H1 (cell line): ENCODE data around the gene ZMYM3. TPM values are rescaled to one million over a fixed set of nuclear protein-coding genes. Genes with fewer than 3 reads are reported as not detected.
A peak's percentile ranks its signal among the peaks of the same experiment; 100 is the strongest.

ENCODE experiments used
- GABPA ChIP-seq: IDR thresholded peaks from 2 replicates; pipeline ENCODE4 v1.6.1; 2011; ENCODE audit warnings: mild to moderate bottlenecking, low read length, moderate library complexity, borderline replicate concordance; ENCODE audit not compliant: insufficient read depth
- KDM4A ChIP-seq: IDR thresholded peaks from one replicate; pipeline ENCODE4 v1.7.1; 2012; ENCODE audit warnings: low read depth, mild to moderate bottlenecking, moderate library complexity, low read length, inconsistent platforms; ENCODE audit not compliant: severe bottlenecking
- NANOG ChIP-seq: IDR thresholded peaks from 2 replicates; pipeline ENCODE4 v1.6.1; 2011; ENCODE audit warnings: low read length, low read depth, mild to moderate bottlenecking, inconsistent platforms; ENCODE audit not compliant: insufficient read depth, poor library complexity, severe bottlenecking
- RNF2 ChIP-seq: fragments of 200-900, 300-1000 bp; sonication (generic); IDR thresholded peaks from 2 replicates; pipeline ENCODE4 v1.7.1; 2016; ENCODE audit warnings: borderline replicate concordance, low read depth, mild to moderate bottlenecking, antibody characterized with exemption, low read length; ENCODE audit not compliant: poor library complexity, severe bottlenecking; ENCODE audit errors: missing control alignments
- SIRT6 ChIP-seq: IDR thresholded peaks from one replicate; pipeline ENCODE4 v1.7.1; 2012; ENCODE audit warnings: low read length, inconsistent platforms
- TCF12 ChIP-seq: IDR thresholded peaks from 2 replicates; pipeline ENCODE4 v1.6.1; 2011; ENCODE audit warnings: low read depth, mild to moderate bottlenecking, low read length
- polyA plus RNA-seq, 7 experiments: library from polyadenylated mRNA; depleted of rRNA in 3 of 7; stranded (reverse) in 5 of 7; unstranded in 2 of 7; fragments of >200 nt in 5 of 7; fragments of 200-250 nt in 2 of 7; gene quantifications; 1 replicate in 5 of 7; 2 replicates in 1 of 7; 4 replicates in 1 of 7; pipeline versions ENCODE4 v1.2.1 to v1.2.3, GENCODE V29; 2011 to 2013; ENCODE audit warnings: missing spikeins in 2 of 7, mixed read lengths in 2 of 7
- total RNA-seq: library from RNA; stranded (reverse); fragmentation: NEBNext Ultra II Directional; extraction: Animal tissue kit (Norgen Biotek cat#: 25700); gene quantifications from 2 replicates; pipeline ENCODE4 v1.2.1, GENCODE V29; 2021
- TF ChIP-seq, protein P1 (sequence below): fragments of 300-600 bp; sonication (generic); IDR thresholded peaks from 2 replicates; pipeline ENCODE4 v1.7.1; 2012; ENCODE audit warnings: low read length, moderate library complexity, mild to moderate bottlenecking, inconsistent platforms; ENCODE audit not compliant: insufficient replicate concordance
- TF ChIP-seq, protein P2 (sequence below): IDR thresholded peaks from 2 replicates; pipeline ENCODE4 v1.6.1; 2012; ENCODE audit warnings: inconsistent platforms

Gene ZMYM3
- total and polyA plus RNA-seq, 2 of the 8 experiments (the other 6 are each of a cell fraction or from before 2014, with no cell fraction given), result 56.7 to 82.0 TPM

DNA sequence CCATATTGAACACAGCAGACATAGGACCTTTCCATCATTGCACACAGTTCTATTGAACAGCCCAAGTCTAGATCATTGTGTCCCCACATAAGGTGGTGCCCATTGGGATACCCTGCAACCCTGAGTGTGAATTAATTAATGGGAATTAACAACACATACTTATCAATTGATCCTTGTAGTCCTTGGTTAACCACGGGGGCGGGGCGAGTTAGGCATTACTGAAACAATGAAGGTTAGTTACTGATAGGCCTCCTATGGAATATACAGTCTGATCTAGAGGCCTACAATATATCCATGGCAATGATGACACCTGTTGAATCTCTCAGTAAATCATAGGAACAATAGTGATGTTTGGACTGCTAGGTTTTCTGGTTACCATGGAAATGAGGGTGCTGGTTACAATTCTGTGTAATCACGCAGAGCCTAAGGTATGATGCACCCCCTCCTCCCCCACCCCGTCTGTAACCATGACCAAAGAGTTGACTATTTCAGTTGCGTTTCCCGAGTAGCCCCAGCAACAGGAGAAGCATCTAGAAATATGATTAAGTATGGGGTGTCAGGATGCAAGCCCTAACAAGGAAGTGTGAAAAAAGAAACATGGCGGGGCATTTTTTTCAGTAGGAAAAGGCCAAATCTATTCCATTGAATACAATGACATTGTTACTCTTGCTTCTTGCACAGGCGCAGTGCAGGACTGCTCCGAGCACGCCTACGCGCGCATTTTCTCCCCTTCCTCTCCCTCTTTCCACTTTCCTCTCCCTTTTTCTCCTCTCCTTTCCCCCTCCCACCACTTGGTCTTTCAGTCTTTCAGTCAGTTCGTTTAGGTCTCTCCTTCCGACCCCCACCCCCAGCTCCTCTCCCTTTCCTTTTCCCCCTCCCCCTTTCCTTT, 28.8 kb upstream of the ZMYM3 start (continued):
- TF ChIP-seq, protein P1, sequence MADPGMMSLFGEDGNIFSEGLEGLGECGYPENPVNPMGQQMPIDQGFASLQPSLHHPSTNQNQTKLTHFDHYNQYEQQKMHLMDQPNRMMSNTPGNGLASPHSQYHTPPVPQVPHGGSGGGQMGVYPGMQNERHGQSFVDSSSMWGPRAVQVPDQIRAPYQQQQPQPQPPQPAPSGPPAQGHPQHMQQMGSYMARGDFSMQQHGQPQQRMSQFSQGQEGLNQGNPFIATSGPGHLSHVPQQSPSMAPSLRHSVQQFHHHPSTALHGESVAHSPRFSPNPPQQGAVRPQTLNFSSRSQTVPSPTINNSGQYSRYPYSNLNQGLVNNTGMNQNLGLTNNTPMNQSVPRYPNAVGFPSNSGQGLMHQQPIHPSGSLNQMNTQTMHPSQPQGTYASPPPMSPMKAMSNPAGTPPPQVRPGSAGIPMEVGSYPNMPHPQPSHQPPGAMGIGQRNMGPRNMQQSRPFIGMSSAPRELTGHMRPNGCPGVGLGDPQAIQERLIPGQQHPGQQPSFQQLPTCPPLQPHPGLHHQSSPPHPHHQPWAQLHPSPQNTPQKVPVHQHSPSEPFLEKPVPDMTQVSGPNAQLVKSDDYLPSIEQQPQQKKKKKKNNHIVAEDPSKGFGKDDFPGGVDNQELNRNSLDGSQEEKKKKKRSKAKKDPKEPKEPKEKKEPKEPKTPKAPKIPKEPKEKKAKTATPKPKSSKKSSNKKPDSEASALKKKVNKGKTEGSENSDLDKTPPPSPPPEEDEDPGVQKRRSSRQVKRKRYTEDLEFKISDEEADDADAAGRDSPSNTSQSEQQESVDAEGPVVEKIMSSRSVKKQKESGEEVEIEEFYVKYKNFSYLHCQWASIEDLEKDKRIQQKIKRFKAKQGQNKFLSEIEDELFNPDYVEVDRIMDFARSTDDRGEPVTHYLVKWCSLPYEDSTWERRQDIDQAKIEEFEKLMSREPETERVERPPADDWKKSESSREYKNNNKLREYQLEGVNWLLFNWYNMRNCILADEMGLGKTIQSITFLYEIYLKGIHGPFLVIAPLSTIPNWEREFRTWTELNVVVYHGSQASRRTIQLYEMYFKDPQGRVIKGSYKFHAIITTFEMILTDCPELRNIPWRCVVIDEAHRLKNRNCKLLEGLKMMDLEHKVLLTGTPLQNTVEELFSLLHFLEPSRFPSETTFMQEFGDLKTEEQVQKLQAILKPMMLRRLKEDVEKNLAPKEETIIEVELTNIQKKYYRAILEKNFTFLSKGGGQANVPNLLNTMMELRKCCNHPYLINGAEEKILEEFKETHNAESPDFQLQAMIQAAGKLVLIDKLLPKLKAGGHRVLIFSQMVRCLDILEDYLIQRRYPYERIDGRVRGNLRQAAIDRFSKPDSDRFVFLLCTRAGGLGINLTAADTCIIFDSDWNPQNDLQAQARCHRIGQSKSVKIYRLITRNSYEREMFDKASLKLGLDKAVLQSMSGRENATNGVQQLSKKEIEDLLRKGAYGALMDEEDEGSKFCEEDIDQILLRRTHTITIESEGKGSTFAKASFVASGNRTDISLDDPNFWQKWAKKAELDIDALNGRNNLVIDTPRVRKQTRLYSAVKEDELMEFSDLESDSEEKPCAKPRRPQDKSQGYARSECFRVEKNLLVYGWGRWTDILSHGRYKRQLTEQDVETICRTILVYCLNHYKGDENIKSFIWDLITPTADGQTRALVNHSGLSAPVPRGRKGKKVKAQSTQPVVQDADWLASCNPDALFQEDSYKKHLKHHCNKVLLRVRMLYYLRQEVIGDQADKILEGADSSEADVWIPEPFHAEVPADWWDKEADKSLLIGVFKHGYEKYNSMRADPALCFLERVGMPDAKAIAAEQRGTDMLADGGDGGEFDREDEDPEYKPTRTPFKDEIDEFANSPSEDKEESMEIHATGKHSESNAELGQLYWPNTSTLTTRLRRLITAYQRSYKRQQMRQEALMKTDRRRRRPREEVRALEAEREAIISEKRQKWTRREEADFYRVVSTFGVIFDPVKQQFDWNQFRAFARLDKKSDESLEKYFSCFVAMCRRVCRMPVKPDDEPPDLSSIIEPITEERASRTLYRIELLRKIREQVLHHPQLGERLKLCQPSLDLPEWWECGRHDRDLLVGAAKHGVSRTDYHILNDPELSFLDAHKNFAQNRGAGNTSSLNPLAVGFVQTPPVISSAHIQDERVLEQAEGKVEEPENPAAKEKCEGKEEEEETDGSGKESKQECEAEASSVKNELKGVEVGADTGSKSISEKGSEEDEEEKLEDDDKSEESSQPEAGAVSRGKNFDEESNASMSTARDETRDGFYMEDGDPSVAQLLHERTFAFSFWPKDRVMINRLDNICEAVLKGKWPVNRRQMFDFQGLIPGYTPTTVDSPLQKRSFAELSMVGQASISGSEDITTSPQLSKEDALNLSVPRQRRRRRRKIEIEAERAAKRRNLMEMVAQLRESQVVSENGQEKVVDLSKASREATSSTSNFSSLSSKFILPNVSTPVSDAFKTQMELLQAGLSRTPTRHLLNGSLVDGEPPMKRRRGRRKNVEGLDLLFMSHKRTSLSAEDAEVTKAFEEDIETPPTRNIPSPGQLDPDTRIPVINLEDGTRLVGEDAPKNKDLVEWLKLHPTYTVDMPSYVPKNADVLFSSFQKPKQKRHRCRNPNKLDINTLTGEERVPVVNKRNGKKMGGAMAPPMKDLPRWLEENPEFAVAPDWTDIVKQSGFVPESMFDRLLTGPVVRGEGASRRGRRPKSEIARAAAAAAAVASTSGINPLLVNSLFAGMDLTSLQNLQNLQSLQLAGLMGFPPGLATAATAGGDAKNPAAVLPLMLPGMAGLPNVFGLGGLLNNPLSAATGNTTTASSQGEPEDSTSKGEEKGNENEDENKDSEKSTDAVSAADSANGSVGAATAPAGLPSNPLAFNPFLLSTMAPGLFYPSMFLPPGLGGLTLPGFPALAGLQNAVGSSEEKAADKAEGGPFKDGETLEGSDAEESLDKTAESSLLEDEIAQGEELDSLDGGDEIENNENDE, result no peak
- no peak for TF ChIP-seq KDM4A
- TF ChIP-seq GABPA, result no peak
- TF ChIP-seq RNF2, result no peak
- no peak for TF ChIP-seq NANOG
- TF ChIP-seq, protein P2, sequence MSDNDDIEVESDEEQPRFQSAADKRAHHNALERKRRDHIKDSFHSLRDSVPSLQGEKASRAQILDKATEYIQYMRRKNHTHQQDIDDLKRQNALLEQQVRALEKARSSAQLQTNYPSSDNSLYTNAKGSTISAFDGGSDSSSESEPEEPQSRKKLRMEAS, result peak; percentile 28; the same call in 1 of the 2 replicates
- no peak for TF ChIP-seq TCF12
- TF ChIP-seq SIRT6, result no peak
